ENCODE measurements around the gene BLMH.

The BLMH gene

GRCh38 chr17:30336369-30337171 lies 44.8 kb upstream of the BLMH start:
- no peaks in the 10 kb centered on the region for H3K9me3 ChIP-seq (ENCODE audit: severe bottlenecking)
- ATAC-seq (ENCODE audit: low read depth) (no peak), DNase-seq (ENCODE audit: low spot score) (no peak)
- no peak overlapping the region for H3K4me3 ChIP-seq (ENCODE audit: severe bottlenecking)
- peaks cover 10% of the 10 kb centered on the region for H3K4me1 ChIP-seq (ENCODE audit: insufficient read depth, poor library complexity, severe bottlenecking)
- H3K27me3 ChIP-seq (ENCODE audit: insufficient read depth, poor library complexity, severe bottlenecking) = no peaks in the 10 kb centered on the region
- no peaks in the 10 kb centered on the region for H3K36me3 ChIP-seq (ENCODE audit: low read depth)
- TF ChIP-seq CTCF (IDR thresholded peaks at IDR 0.05; ENCODE audit: poor library complexity, severe bottlenecking) = peak; percentile 74
- no peak overlapping the region for H3K27ac ChIP-seq (ENCODE audit: poor library complexity, severe bottlenecking)

- H3K27me3 ChIP-seq (ENCODE audit: insufficient read depth, poor library complexity, severe bottlenecking) = no peaks in the 10 kb centered on the region
- TF ChIP-seq CTCF (IDR thresholded peaks at IDR 0.05; ENCODE audit: poor library complexity, severe bottlenecking) = no peak
- DNase-seq (ENCODE audit: low spot score) (no peak), ATAC-seq (ENCODE audit: low read depth) (no peak)
- H3K9me3 ChIP-seq (ENCODE audit: severe bottlenecking) = no peaks in the 10 kb centered on the region
- no peak overlapping the region for H3K27ac ChIP-seq (ENCODE audit: poor library complexity, severe bottlenecking)
- H3K4me1 ChIP-seq (ENCODE audit: insufficient read depth, poor library complexity, severe bottlenecking) = no peaks in the 10 kb centered on the region
- H3K4me3 ChIP-seq (ENCODE audit: severe bottlenecking) = no peak overlapping the region
- no peaks in the 10 kb centered on the region for H3K36me3 ChIP-seq (ENCODE audit: low read depth)
Observed at GRCh38 chr17:30334421-30334820, 42.7 kb upstream of the BLMH start.

- no peak for TF ChIP-seq CTCF (IDR thresholded peaks at IDR 0.05; ENCODE audit: poor library complexity, severe bottlenecking)
- peak; percentile 73; the same call in 2 of the 3 replicates for ATAC-seq (ENCODE audit: low read depth)
- H3K4me3 ChIP-seq (ENCODE audit: severe bottlenecking) = no peak within 1 kb of the TSS
- no peak within 1 kb of the TSS for H3K27ac ChIP-seq (ENCODE audit: poor library complexity, severe bottlenecking)
- DNase-seq (ENCODE audit: low spot score) = no peak
- H3K36me3 ChIP-seq (ENCODE audit: low read depth) = no peaks in the 10 kb centered on the region
- H3K9me3 ChIP-seq (ENCODE audit: severe bottlenecking) = no peaks in the 10 kb centered on the region
- no peaks in the 10 kb centered on the region for H3K27me3 ChIP-seq (ENCODE audit: insufficient read depth, poor library complexity, severe bottlenecking)
- no peaks in the 10 kb centered on the region for H3K4me1 ChIP-seq (ENCODE audit: insufficient read depth, poor library complexity, severe bottlenecking)
Observed at GRCh38 chr17:30333503-30334360, 42.0 kb upstream of the BLMH start, which contains the start of gene TMIGD1. TSS of gene TMIGD1 (minus strand) at chr17:30334057. CDS start at chr17:30332133, 1,924 bp downstream.

GRCh38 chr17:30332057-30332542 lies 40.4 kb upstream of the BLMH start:
- Histone ChIP-seq H3K27ac (ENCODE audit: poor library complexity, severe bottlenecking) (no peak overlapping the region), H3K4me1 (ENCODE audit: insufficient read depth, poor library complexity, severe bottlenecking) (no peaks in the 10 kb centered on the region), H3K27me3 (ENCODE audit: insufficient read depth, poor library complexity, severe bottlenecking) (no peaks in the 10 kb centered on the region), H3K9me3 (ENCODE audit: severe bottlenecking) (no peaks in the 10 kb centered on the region), H3K36me3 (ENCODE audit: low read depth) (no peaks in the 10 kb centered on the region), H3K4me3 (ENCODE audit: severe bottlenecking) (no peak overlapping the region)
- no peak for TF ChIP-seq CTCF (IDR thresholded peaks at IDR 0.05; ENCODE audit: poor library complexity, severe bottlenecking)
- ATAC-seq (ENCODE audit: low read depth) = peak; percentile 58
- no peak for DNase-seq (ENCODE audit: low spot score)
